Kidney (tissue), 14 donors: ENCODE results near the gene LRRC8E. TPM values are rescaled to one million over a fixed set of nuclear protein-coding genes. Genes with fewer than 3 reads are reported as not detected.

Experiments
- DNase-seq, 5 donors: peaks; one replicate each; pipeline ENCODE4 v3.0.0-alpha.2; 2013 to 2020
- FAIRE-seq: peaks from 2 replicates; lab custom pipeline; 2012; peaks lifted over from hg19 to GRCh38; lab: Jason Lieb, UNC
- H3K27ac ChIP-seq, 2 donors: one replicate each; pipeline ENCODE4 v1.7.0; 2013; ENCODE audit warnings: low read depth in 2 of 2, low read length in 2 of 2, inconsistent platforms in 1 of 2
- H3K27me3 ChIP-seq: one replicate; pipeline ENCODE4 v1.7.1; 2013; ENCODE audit warnings: low read length, inconsistent platforms; ENCODE audit not compliant: control insufficient read depth, insufficient read depth
- H3K36me3 ChIP-seq, 3 donors: one replicate each; pipeline versions ENCODE4 v1.7.0 to v1.7.1; 2013; ENCODE audit warnings: low read length in 3 of 3, control low read depth in 1 of 3, inconsistent platforms in 1 of 3; ENCODE audit not compliant: insufficient read depth in 3 of 3, control insufficient read depth in 2 of 3
- H3K4me1 ChIP-seq, 3 donors: one replicate each; pipeline versions ENCODE4 v1.7.0 to v1.7.1; 2013; ENCODE audit warnings: low read length in 3 of 3, inconsistent platforms in 1 of 3, low read depth in 1 of 3; ENCODE audit not compliant: control insufficient read depth in 2 of 3, insufficient read depth in 2 of 3
- H3K4me3 ChIP-seq, 3 donors: one replicate each; pipeline versions ENCODE4 v1.7.0 to v1.8.1; 2013; ENCODE audit warnings: low read length in 3 of 3, control low read depth in 1 of 3, inconsistent platforms in 1 of 3
- H3K9ac ChIP-seq, 3 donors: one replicate each; pipeline versions ENCODE4 v1.7.0 to v1.7.1; 2013; ENCODE audit warnings: low read length in 3 of 3, control low read depth in 1 of 3, inconsistent platforms in 1 of 3
- H3K9me3 ChIP-seq, 3 donors: one replicate each; pipeline versions ENCODE4 v1.7.0 to v1.7.1; 2013; ENCODE audit warnings: low read length in 3 of 3, control low read depth in 1 of 3, inconsistent platforms in 1 of 3; ENCODE audit not compliant: control insufficient read depth in 2 of 3, insufficient read depth in 1 of 3
- intact Hi-C: fragments of 100-400 bp; cut with DNase I; formaldehyde crosslinking; loops from one replicate; pipeline ENCODE4 v1.11.1; 2022
- polyA plus RNA-seq: library from polyadenylated mRNA; stranded (reverse); fragments of 350-450 nt; fragmentation: Illumina TruSeq; extraction: RNeasy Lipid Tissue Mini Kit (QIAGEN cat#74804); gene quantifications from one replicate; pipeline ENCODE4 v1.2.3, GENCODE V29; 2014; ENCODE audit warnings: low read depth, low replicate concordance; ENCODE audit not compliant: insufficient read depth
- total RNA-seq: library from RNA; stranded (reverse); fragmentation: NEBNext Ultra II Directional; extraction: Animal tissue kit (Norgen Biotek cat#: 25700); gene quantifications from one replicate; pipeline ENCODE4 v1.2.1, GENCODE V29; 2021
- TF ChIP-seq, protein P1 (sequence below): IDR thresholded peaks from 3 replicates; pipeline ENCODE4 v1.5.1; 2012; ENCODE audit warnings: mild to moderate bottlenecking, moderate library complexity, borderline replicate concordance; ENCODE audit not compliant: insufficient read depth; ENCODE audit errors: extremely low read depth
- donor health status: control.
- donor health status: control.
- donor health status: control.
- donor health status: control.
- donor health status: control.
- donor health status: DM: yes; HTN: yes; CAD: no.
- donor health status: Normal renal cell carcinoma (clear cell type).

Gene LRRC8E
- total and polyA plus RNA-seq, 2 donors from 2014 or later, result 2.2 to 9.1 TPM

DNA sequence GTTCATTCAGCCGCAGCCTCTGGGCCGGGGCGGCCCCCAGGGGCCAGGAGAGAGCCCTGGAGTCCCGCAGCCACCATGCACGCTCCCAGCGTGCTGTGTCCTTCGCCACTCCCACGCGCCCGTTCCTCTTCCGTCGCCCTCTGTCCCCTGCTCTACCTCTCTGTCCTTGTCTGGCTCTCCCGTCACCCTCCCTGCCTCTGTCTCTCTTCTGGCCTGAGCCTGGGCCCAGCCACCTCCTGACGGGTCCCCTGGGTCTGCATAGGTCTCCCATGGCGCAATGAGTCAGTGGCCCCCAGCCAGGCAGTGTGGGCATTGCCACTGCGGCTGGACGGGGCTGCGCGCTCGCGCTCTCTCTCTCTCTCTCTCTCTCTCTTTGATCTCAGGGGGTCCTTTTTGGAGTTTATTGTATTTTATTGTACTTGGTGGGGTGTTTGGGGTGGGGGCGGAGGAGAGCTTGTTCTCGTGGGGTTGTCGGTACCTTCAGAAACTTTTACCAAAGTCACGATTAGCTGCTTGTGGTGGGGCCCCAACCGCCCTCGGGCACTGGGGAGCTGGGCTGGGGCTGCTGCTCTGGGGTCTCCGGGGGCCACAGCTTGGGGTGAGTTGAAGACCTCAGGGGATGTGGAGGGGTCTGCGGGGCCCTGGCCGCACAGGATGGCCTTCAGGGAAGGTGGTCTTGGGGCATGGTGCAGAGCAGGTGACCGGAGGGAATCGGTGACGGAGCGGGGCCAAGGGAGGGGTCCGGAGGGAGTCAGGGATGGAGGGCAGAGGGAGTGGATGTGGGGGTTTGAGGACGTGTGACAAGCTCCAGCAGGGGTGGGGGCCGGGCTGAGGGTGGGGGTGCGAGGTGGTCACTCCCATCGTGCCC is 24.6 kb downstream of the LRRC8E start:
- H3K27me3 ChIP-seq, result peaks cover 7% of the 10 kb centered on the region

GRCh38 chr19:7913652-7914051 is 25.3 kb downstream of the LRRC8E start:
- TF ChIP-seq, protein P1, sequence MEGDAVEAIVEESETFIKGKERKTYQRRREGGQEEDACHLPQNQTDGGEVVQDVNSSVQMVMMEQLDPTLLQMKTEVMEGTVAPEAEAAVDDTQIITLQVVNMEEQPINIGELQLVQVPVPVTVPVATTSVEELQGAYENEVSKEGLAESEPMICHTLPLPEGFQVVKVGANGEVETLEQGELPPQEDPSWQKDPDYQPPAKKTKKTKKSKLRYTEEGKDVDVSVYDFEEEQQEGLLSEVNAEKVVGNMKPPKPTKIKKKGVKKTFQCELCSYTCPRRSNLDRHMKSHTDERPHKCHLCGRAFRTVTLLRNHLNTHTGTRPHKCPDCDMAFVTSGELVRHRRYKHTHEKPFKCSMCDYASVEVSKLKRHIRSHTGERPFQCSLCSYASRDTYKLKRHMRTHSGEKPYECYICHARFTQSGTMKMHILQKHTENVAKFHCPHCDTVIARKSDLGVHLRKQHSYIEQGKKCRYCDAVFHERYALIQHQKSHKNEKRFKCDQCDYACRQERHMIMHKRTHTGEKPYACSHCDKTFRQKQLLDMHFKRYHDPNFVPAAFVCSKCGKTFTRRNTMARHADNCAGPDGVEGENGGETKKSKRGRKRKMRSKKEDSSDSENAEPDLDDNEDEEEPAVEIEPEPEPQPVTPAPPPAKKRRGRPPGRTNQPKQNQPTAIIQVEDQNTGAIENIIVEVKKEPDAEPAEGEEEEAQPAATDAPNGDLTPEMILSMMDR, result no peak
- H3K27ac ChIP-seq, result no peak overlapping the region
- DNase-seq, result no peak
- no peak overlapping the region for H3K4me3 ChIP-seq
- intact Hi-C loops, result no loop called here
- H3K9me3 ChIP-seq, result no peaks in the 10 kb centered on the region
- no peak for FAIRE-seq
- peaks cover 0 to 13% (median 0%) of the 10 kb centered on the region in 3 donors for H3K4me1 ChIP-seq
- peaks cover 0 to 10% (median 2%) of the 10 kb centered on the region in 3 donors for H3K36me3 ChIP-seq
- H3K9ac ChIP-seq, result no peak overlapping the region
- H3K27me3 ChIP-seq, result peaks cover 13% of the 10 kb centered on the region

More for the DNA sequence above, 24.6 kb downstream of the LRRC8E start:
- H3K9ac ChIP-seq, result no peak overlapping the region
- H3K4me3 ChIP-seq, result no peak overlapping the region
- no peak overlapping the region for H3K27ac ChIP-seq
- no peak for DNase-seq
- H3K4me1 ChIP-seq, result peaks cover 0 to 13% (median 0%) of the 10 kb centered on the region in 3 donors
- FAIRE-seq, result no peak
- intact Hi-C loops, result no loop called here
- no peaks in the 10 kb centered on the region for H3K9me3 ChIP-seq
- TF ChIP-seq, protein P1, result no peak
- peaks cover 0 to 10% (median 2%) of the 10 kb centered on the region in 3 donors for H3K36me3 ChIP-seq

GRCh38 chr19:7914099-7914498 is 25.8 kb downstream of the LRRC8E start:
- TF ChIP-seq, protein P1, result no peak
- peaks cover 0 to 13% (median 0%) of the 10 kb centered on the region in 3 donors for H3K4me1 ChIP-seq
- no peak overlapping the region for H3K9ac ChIP-seq
- no peak overlapping the region for H3K4me3 ChIP-seq
- peaks cover 15% of the 10 kb centered on the region for H3K27me3 ChIP-seq
- intact Hi-C loops, result no loop called here
- no peaks in the 10 kb centered on the region for H3K9me3 ChIP-seq
- FAIRE-seq, result no peak
- no peak for DNase-seq
- H3K27ac ChIP-seq, result no peak overlapping the region
- peaks cover 0 to 10% (median 2%) of the 10 kb centered on the region in 3 donors for H3K36me3 ChIP-seq
